Measurements from ENCODE around the gene CCNL2. TPM values are rescaled to one million over a fixed set of nuclear protein-coding genes. Genes with fewer than 3 reads are reported as not detected.

The CCNL2 gene
- total and polyA plus RNA-seq, 2 of the 13 experiments (the other 11 are each of a cell fraction or from before 2014, with no cell fraction given) = 105 to 340 TPM

GRCh38 chr1:1359664-1360468 is 39.3 kb downstream of the CCNL2 start (continued):
- TF ChIP-seq THAP8 (CRISPR knock-in tag; IDR thresholded peaks at IDR 0.05; ENCODE audit: borderline replicate concordance) (0 out of 2 replicates have a peak, but pooled peaks have one; percentile 75), THRA (CRISPR knock-in tag; IDR thresholded peaks at IDR 0.05; ENCODE audit: borderline replicate concordance) (peak; percentile 89; the same call in 1 of the 2 replicates), ATF7-NPFF (CRISPR knock-in tag; IDR thresholded peaks at IDR 0.05; ENCODE audit: low read depth) (0 out of 2 replicates have a peak, but pooled peaks have one; percentile 3), ONECUT2 (CRISPR knock-in tag; IDR thresholded peaks at IDR 0.05) (no peak), ZZZ3 (CRISPR knock-in tag; IDR thresholded peaks at IDR 0.05; ENCODE audit: borderline replicate concordance) (no peak; the same call in 1 of the 2 replicates), AKNA (CRISPR knock-in tag; IDR thresholded peaks at IDR 0.05; ENCODE audit: borderline replicate concordance) (no peak), MEIS2 (CRISPR knock-in tag; IDR thresholded peaks at IDR 0.05) (no peak; the same call in 1 of the 2 replicates), ZNF501 (CRISPR knock-in tag; IDR thresholded peaks at IDR 0.05) (peak; percentile 42; the same call in 1 of the 2 replicates), ZSCAN20 (CRISPR knock-in tag; IDR thresholded peaks at IDR 0.05; ENCODE audit: borderline replicate concordance) (0 out of 2 replicates have a peak, but pooled peaks have one; percentile 45), SYNCRIP (IDR thresholded peaks at IDR 0.05; ENCODE audit: insufficient read depth, low read depth, low read length) (no peak), WIZ (CRISPR knock-in tag; IDR thresholded peaks at IDR 0.05) (no peak), NFKBIZ (CRISPR knock-in tag; IDR thresholded peaks at IDR 0.05) (0 out of 2 replicates have a peak, but pooled peaks have one; percentile 27), MXI1 (IDR thresholded peaks at IDR 0.05; ENCODE audit: borderline replicate concordance, low read depth, low read length) (no peak), ZNF260 (CRISPR knock-in tag; IDR thresholded peaks at IDR 0.05; ENCODE audit: borderline replicate concordance, low read depth) (no peak)
- TF ChIP-seq, protein P1, sequence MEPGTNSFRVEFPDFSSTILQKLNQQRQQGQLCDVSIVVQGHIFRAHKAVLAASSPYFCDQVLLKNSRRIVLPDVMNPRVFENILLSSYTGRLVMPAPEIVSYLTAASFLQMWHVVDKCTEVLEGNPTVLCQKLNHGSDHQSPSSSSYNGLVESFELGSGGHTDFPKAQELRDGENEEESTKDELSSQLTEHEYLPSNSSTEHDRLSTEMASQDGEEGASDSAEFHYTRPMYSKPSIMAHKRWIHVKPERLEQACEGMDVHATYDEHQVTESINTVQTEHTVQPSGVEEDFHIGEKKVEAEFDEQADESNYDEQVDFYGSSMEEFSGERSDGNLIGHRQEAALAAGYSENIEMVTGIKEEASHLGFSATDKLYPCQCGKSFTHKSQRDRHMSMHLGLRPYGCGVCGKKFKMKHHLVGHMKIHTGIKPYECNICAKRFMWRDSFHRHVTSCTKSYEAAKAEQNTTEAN (CRISPR knock-in tag; conservative IDR thresholded peaks at IDR 0.05) = no peak
- TF ChIP-seq, protein P2, sequence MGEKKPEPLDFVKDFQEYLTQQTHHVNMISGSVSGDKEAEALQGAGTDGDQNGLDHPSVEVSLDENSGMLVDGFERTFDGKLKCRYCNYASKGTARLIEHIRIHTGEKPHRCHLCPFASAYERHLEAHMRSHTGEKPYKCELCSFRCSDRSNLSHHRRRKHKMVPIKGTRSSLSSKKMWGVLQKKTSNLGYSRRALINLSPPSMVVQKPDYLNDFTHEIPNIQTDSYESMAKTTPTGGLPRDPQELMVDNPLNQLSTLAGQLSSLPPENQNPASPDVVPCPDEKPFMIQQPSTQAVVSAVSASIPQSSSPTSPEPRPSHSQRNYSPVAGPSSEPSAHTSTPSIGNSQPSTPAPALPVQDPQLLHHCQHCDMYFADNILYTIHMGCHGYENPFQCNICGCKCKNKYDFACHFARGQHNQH (CRISPR knock-in tag; IDR thresholded peaks at IDR 0.05) = 0 out of 2 replicates have a peak, but pooled peaks have one; percentile 23
